BE2C (cell line): ENCODE results near the gene RGS6.

ENCODE experiments used
- DNase-seq: peaks from one replicate; pipeline ENCODE4 v3.0.0-alpha.2; 2020
- H3K27me3 ChIP-seq: fragments of 250-450 bp; sonication (Bioruptor Pico); 2 replicates; pipeline ENCODE4 v1.5.1; 2020; ENCODE audit warnings: mild to moderate bottlenecking
- H3K36me3 ChIP-seq: fragments of 250-450 bp; sonication (Bioruptor Pico); 2 replicates; pipeline ENCODE4 v1.5.1; 2020; ENCODE audit warnings: mild to moderate bottlenecking
- H3K4me1 ChIP-seq: fragments of 250-450 bp; sonication (Bioruptor Pico); 2 replicates; pipeline ENCODE4 v1.5.1; 2020
- H3K4me3 ChIP-seq: 2 replicates; pipeline ENCODE4 v1.5.1; 2011; ENCODE audit warnings: low read depth, low read length
- H3K9me3 ChIP-seq: fragments of 250-450 bp; sonication (Bioruptor Pico); 2 replicates; pipeline ENCODE4 v1.5.1; 2020
- CTCF ChIP-seq: IDR thresholded peaks from 2 replicates; pipeline ENCODE4 v1.5.1; 2012; ENCODE audit warnings: mild to moderate bottlenecking, low read depth, low read length

RGS6 gene

GRCh38 chr14:72578514-72578913, 646.3 kb downstream of the RGS6 start:
- Histone ChIP-seq H3K27me3 (no peaks in the 10 kb centered on the region), H3K4me1 (peaks cover 10% of the 10 kb centered on the region), H3K9me3 (no peaks in the 10 kb centered on the region), H3K36me3 (no peaks in the 10 kb centered on the region), H3K4me3 (no peak overlapping the region)
- no peak for TF ChIP-seq CTCF
- no peak for DNase-seq

- no peak for TF ChIP-seq CTCF
Measured at GRCh38 chr14:72582582-72582981, 650.4 kb downstream of the RGS6 start.

GRCh38 chr14:72583316-72584272, 651.4 kb downstream of the RGS6 start:
- H3K4me3 ChIP-seq: no peak overlapping the region
- H3K4me1 ChIP-seq: 0 out of 2 replicates have a peak, but pooled peaks cover under 1% of the 10 kb centered on the region
- H3K27me3 ChIP-seq: no peaks in the 10 kb centered on the region
- no peak for TF ChIP-seq CTCF
- no peak for DNase-seq
- no peaks in the 10 kb centered on the region for H3K36me3 ChIP-seq
- H3K9me3 ChIP-seq: no peaks in the 10 kb centered on the region

More at GRCh38 chr14:72582582-72582981, 650.4 kb downstream of the RGS6 start:
- no peaks in the 10 kb centered on the region for H3K27me3 ChIP-seq
- no peaks in the 10 kb centered on the region for H3K4me1 ChIP-seq
- no peaks in the 10 kb centered on the region for H3K9me3 ChIP-seq
- H3K4me3 ChIP-seq: no peak overlapping the region
- no peak for DNase-seq
- H3K36me3 ChIP-seq: no peaks in the 10 kb centered on the region

GRCh38 chr14:72588521-72588920, 656.3 kb downstream of the RGS6 start:
- Histone ChIP-seq H3K27me3 (no peaks in the 10 kb centered on the region), H3K9me3 (no peaks in the 10 kb centered on the region), H3K4me1 (peaks cover 13% of the 10 kb centered on the region), H3K4me3 (no peak overlapping the region), H3K36me3 (no peaks in the 10 kb centered on the region)
- DNase-seq: no peak
- no peak for TF ChIP-seq CTCF

GRCh38 chr14:72589652-72590051, 657.4 kb downstream of the RGS6 start:
- no peak overlapping the region for H3K4me3 ChIP-seq
- H3K4me1 ChIP-seq: peaks cover 13% of the 10 kb centered on the region
- DNase-seq: no peak
- H3K36me3 ChIP-seq: no peaks in the 10 kb centered on the region
- no peaks in the 10 kb centered on the region for H3K27me3 ChIP-seq
- TF ChIP-seq CTCF: no peak
- no peaks in the 10 kb centered on the region for H3K9me3 ChIP-seq

DNA sequence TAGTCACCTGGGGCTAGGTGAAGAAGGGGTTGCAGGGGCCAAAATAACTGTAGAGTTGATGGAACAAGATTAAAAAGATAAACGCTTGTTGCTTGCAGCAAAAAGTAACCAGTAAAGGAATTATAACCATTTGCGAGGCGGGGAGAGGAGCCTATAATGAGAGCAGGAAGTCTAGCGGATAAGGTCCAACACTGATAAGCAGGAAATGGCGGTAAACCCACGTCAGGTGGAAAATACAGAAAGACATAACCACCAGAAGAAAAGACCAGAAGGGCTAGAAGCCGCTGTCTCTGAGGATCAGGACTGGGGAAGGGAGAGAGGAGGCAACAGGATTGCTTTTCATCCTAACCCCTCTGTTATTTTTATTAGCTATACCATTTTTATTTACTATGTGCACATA, 658.3 kb downstream of the RGS6 start:
- Histone ChIP-seq H3K36me3 (no peaks in the 10 kb centered on the region), H3K27me3 (no peaks in the 10 kb centered on the region), H3K4me3 (no peak overlapping the region), H3K4me1 (peaks cover 13% of the 10 kb centered on the region), H3K9me3 (no peaks in the 10 kb centered on the region)
- no peak for TF ChIP-seq CTCF
- DNase-seq: no peak
